Esophagus muscularis mucosa (tissue), 4 donors: ENCODE data around the gene LRTM2. TPM values are rescaled to one million over a fixed set of nuclear protein-coding genes. Genes with fewer than 3 reads are reported as not detected.

Experiments
- DNase-seq: peaks from one replicate; pipeline ENCODE4 v3.0.0-alpha.2; 2017; ENCODE audit errors: extremely low spot score
- H3K27ac ChIP-seq, 4 donors: fragments of 200-600 bp; sonication (generic); replicated peaks in 1 of 4; 1 replicate in 3 of 4; 2 replicates in 1 of 4; pipeline ENCODE4 v1.5.1; 2016 to 2019; ENCODE audit warnings: mild to moderate bottlenecking in 1 of 4
- H3K27me3 ChIP-seq, 4 donors: fragments of 200-600 bp; sonication (generic); one replicate each; pipeline versions ENCODE4 v1.5.1 to v1.6.0; 2016 to 2019
- H3K36me3 ChIP-seq, 4 donors: fragments of 200-600 bp; sonication (generic); one replicate each; pipeline ENCODE4 v1.5.1; 2016 to 2019
- H3K4me1 ChIP-seq, 4 donors: fragments of 200-600 bp; sonication (generic); one replicate each; pipeline ENCODE4 v1.5.1; 2016 to 2019
- H3K4me3 ChIP-seq, 4 donors: fragments of 200-600 bp; sonication (generic); 1 replicate in 2 of 4; 2 replicates in 2 of 4; pipeline ENCODE4 v1.5.1; 2016 to 2019; ENCODE audit warnings: mild to moderate bottlenecking in 4 of 4, moderate library complexity in 1 of 4
- H3K9me3 ChIP-seq, 4 donors: fragments of 200-600 bp; sonication (generic); 1 replicate in 3 of 4; 2 replicates in 1 of 4; pipeline ENCODE4 v1.5.1; 2016 to 2019
- EP300 ChIP-seq: sonication (generic); formaldehyde crosslinking; IDR thresholded peaks from one replicate; pipeline ENCODE4 v1.6.1; 2017; ENCODE audit warnings: antibody characterized with exemption
- POLR2A ChIP-seq: fragments of 450-650 bp; IDR thresholded peaks from one replicate; pipeline ENCODE4 v1.6.1; 2017; ENCODE audit warnings: antibody characterized with exemption, moderate library complexity, mild to moderate bottlenecking, low read depth
- POLR2AphosphoS5 ChIP-seq, 2 donors: sonication (generic); formaldehyde crosslinking; IDR thresholded peaks; one replicate each; pipeline ENCODE4 v1.6.1; 2017; ENCODE audit warnings: antibody characterized with exemption in 2 of 2
- WGBS: methylation state at CpG from one replicate; pipeline ENCODE4 v1.1.5; 2018; 5-methylcytosine and 5-hydroxymethylcytosine counted together
- intact Hi-C: fragments of 100-400 bp; cut with DNase I; formaldehyde crosslinking; loops from one replicate; pipeline ENCODE4 v1.15.1; 2023
- total RNA-seq, 4 donors: library from RNA; depleted of rRNA; stranded (reverse); fragments of >200 nt; gene quantifications; one replicate each; pipeline versions ENCODE4 v1.1.0 to v1.2.1, GENCODE V29; 2016
- TF ChIP-seq, protein P1 (sequence below), 3 experiments: fragments of 200-600 bp in 2 of 3; fragments of 450-650 bp in 1 of 3; sonication (generic) in 2 of 3; IDR thresholded peaks; one replicate each; pipeline ENCODE4 v1.5.1; 2017 to 2019; ENCODE audit warnings: antibody characterized with exemption in 3 of 3, mild to moderate bottlenecking in 2 of 3, moderate library complexity in 1 of 3

Gene LRTM2
- total RNA-seq, 4 donors from 2014 or later, result 0.17 TPM; not detected in 3

DNA sequence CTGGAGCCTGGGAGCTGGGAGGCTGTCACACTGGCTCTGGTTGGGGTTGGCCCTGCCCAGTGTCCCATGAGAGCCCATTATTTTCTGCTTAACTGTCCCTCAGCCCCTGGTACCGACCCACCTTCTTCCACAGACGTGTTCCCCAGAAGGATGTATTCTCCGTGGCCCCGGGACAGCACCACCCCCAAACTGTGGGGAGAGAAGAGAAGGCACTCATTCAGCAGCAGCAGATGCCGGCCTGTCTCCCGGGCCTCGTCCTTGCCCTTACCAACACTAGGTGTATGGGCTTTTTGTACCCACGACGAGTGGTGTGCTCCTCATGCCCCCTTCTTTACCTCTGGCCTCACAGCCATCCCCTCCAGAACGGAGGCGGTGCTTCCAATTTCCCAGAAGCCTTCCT, 38.1 kb downstream of the LRTM2 start:
- TF ChIP-seq, protein P1, sequence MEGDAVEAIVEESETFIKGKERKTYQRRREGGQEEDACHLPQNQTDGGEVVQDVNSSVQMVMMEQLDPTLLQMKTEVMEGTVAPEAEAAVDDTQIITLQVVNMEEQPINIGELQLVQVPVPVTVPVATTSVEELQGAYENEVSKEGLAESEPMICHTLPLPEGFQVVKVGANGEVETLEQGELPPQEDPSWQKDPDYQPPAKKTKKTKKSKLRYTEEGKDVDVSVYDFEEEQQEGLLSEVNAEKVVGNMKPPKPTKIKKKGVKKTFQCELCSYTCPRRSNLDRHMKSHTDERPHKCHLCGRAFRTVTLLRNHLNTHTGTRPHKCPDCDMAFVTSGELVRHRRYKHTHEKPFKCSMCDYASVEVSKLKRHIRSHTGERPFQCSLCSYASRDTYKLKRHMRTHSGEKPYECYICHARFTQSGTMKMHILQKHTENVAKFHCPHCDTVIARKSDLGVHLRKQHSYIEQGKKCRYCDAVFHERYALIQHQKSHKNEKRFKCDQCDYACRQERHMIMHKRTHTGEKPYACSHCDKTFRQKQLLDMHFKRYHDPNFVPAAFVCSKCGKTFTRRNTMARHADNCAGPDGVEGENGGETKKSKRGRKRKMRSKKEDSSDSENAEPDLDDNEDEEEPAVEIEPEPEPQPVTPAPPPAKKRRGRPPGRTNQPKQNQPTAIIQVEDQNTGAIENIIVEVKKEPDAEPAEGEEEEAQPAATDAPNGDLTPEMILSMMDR (IDR thresholded peaks at IDR 0.05), result no peak
- TF ChIP-seq POLR2A (no peak), EP300 (no peak), POLR2AphosphoS5 (IDR thresholded peaks at IDR 0.05) (no peak)
- intact Hi-C loops, result no loop called here
- peaks cover 0 to 6% (median 0%) of the 10 kb centered on the region in 4 donors for H3K27me3 ChIP-seq
- H3K4me1 ChIP-seq, result no peaks in the 10 kb centered on the region
- H3K4me3 ChIP-seq, result no peak overlapping the region
- no peaks in the 10 kb centered on the region for H3K36me3 ChIP-seq
- 85% methylated on average over 11 of the region's 11 CpGs for WGBS
- peaks cover 0 to 19% (median 19%) of the 10 kb centered on the region in 4 donors for H3K9me3 ChIP-seq
- DNase-seq, result no peak
- no peak overlapping the region for H3K27ac ChIP-seq

DNA sequence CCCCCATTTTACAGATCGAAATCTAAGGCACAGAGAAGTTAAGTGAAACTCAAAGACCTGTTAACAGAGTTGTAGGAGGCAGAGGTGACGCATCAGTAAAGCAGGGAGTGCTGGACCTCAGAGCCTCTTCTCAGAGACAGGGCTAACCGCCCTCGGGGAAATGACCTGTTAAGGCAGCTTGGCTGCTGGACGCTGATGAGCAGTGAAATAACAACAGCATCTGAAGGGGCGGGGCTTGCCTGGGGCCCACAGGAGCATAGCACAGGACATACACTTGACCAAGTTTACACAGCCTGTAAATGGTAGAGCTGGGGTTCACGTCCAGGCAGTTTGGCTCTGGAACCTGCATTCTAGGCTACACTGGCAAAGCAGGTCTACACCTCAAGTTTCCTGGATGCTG, 39.3 kb downstream of the LRTM2 start:
- Histone ChIP-seq H3K4me1 (no peaks in the 10 kb centered on the region), H3K27me3 (peaks cover 0 to 14% (median 3%) of the 10 kb centered on the region in 4 donors), H3K36me3 (no peaks in the 10 kb centered on the region), H3K9me3 (peaks cover 0 to 19% (median 18%) of the 10 kb centered on the region in 4 donors), H3K27ac (no peak overlapping the region), H3K4me3 (no peak overlapping the region)
- DNase-seq, result no peak
- TF ChIP-seq POLR2A (no peak), POLR2AphosphoS5 (IDR thresholded peaks at IDR 0.05) (no peak), EP300 (no peak)
- TF ChIP-seq, protein P1 (IDR thresholded peaks at IDR 0.05), result no peak
- intact Hi-C loops, result no loop called here
- WGBS, result 87% methylated on average over 4 of the region's 7 CpGs

DNA sequence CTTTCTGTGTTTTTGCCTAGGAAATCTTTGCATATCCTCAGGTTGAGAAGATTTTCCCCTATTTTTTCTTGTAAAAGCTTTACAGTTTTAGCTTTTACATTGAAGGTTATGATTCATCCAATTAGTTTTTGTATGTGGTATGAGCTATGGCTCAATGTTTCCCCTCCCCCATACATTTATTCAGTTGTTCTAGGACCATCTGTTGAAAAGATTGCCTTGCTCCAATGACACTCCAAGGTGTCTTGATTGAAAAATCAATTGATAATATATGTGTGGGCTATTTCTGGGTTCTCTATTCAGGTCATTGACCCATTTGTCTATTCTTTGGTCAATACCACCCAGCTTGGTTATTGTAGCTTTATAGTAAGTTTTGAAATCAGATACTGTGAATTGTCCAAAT, 42.6 kb downstream of the LRTM2 start:
- no peak overlapping the region for H3K4me3 ChIP-seq
- intact Hi-C loops, result no loop called here
- H3K36me3 ChIP-seq, result no peaks in the 10 kb centered on the region
- no peak for TF ChIP-seq POLR2A
- TF ChIP-seq, protein P1 (IDR thresholded peaks at IDR 0.05), result no peak
- no peak for TF ChIP-seq EP300
- TF ChIP-seq POLR2AphosphoS5 (IDR thresholded peaks at IDR 0.05), result no peak
- H3K27me3 ChIP-seq, result peaks cover 0 to 30% (median 5%) of the 10 kb centered on the region in 4 donors
- no peaks in the 10 kb centered on the region for H3K9me3 ChIP-seq
- no peaks in the 10 kb centered on the region for H3K4me1 ChIP-seq
- H3K27ac ChIP-seq, result no peak overlapping the region
- DNase-seq, result no peak

DNA sequence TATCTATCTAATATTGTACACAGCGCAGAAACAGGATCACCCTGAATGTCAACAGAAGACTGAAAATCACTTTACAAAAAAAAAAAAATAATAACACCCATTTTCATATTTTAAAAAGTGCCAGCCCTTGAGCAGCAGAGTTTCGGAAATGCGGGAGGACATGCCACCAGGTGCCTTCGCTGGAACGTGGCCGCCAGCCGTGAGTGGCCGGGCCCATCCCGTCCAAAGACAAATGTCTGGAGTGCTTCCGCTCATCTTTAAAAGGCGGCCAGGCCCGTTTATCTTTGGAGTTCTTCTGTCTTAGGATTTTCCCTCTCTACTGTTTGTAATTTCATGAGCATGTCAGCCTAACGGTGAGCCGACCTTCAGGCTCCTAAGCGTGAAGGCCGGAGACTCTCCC, 43.5 kb downstream of the LRTM2 start:
- 91% methylated on average over 16 of the region's 16 CpGs for whole genome bisulfite sequencing
- Histone ChIP-seq H3K4me1 (no peaks in the 10 kb centered on the region), H3K27ac (no peak overlapping the region), H3K4me3 (no peak overlapping the region), H3K27me3 (peaks cover 0 to 35% (median 5%) of the 10 kb centered on the region in 4 donors), H3K9me3 (no peaks in the 10 kb centered on the region), H3K36me3 (no peaks in the 10 kb centered on the region)
- intact Hi-C loops, result no loop called here
- TF ChIP-seq EP300 (no peak), POLR2AphosphoS5 (IDR thresholded peaks at IDR 0.05) (no peak), POLR2A (no peak)
- TF ChIP-seq, protein P1 (IDR thresholded peaks at IDR 0.05), result no peak
- DNase-seq, result no peak

DNA sequence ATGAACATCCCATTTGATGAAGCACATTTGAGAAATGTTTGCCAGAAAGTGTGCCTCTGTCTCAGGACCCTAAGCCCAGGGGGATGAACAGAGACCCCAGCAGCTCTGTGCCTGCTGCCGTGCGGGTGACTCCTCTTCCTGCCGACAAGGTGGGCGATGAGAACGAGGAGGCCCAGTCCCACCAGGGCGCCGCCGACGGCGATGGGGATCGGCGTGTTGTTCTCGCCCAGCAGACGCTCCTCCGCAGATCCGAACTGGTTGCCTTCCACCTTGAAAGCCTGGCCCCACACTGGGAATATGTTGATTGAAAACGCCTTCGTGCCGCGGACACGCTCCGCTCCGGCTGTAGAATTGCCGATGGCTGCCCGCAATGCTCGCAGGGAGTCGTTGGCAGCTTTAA, 44.1 kb downstream of the LRTM2 start:
- Histone ChIP-seq H3K36me3 (no peaks in the 10 kb centered on the region), H3K9me3 (no peaks in the 10 kb centered on the region), H3K27me3 (peaks cover 0 to 35% (median 5%) of the 10 kb centered on the region in 4 donors), H3K4me3 (no peak overlapping the region), H3K4me1 (no peaks in the 10 kb centered on the region), H3K27ac (no peak overlapping the region)
- DNase-seq, result no peak
- intact Hi-C loops, result no loop called here
- WGBS, result 51% methylated on average over 26 of the region's 27 CpGs
- TF ChIP-seq EP300 (no peak), POLR2AphosphoS5 (IDR thresholded peaks at IDR 0.05) (no peak), POLR2A (no peak)
- TF ChIP-seq, protein P1 (IDR thresholded peaks at IDR 0.05), result no peak
